K562 (cell line): ENCODE data around the gene DOCK6. TPM values are rescaled to one million over a fixed set of nuclear protein-coding genes. Genes with fewer than 3 reads are reported as not detected.

Source experiments
- CCAR2 ChIP-seq: fragments of 200-400 bp; formaldehyde crosslinking; IDR thresholded peaks from 2 replicates; pipeline ENCODE4 v1.6.1; 2017; ENCODE audit warnings: mild to moderate bottlenecking, low read depth, low read length
- CCNT2 ChIP-seq: IDR thresholded peaks from 2 replicates; pipeline ENCODE4 v1.6.1; 2011; ENCODE audit warnings: borderline replicate concordance, low read depth, mild to moderate bottlenecking, moderate library complexity, mixed read lengths, low read length; ENCODE audit not compliant: insufficient read length; ENCODE audit errors: extremely low read depth
- CHD1 ChIP-seq: fragments of 200-600 bp; sonication (generic); IDR thresholded peaks from one replicate; pipeline ENCODE4 v1.6.1; 2012; ENCODE audit warnings: mild to moderate bottlenecking, moderate library complexity, low read length, inconsistent platforms
- FOXM1 ChIP-seq, 2 experiments: fragments of 450-650 bp in 1 of 2; sonication (generic) in 1 of 2; formaldehyde crosslinking in 1 of 2; IDR thresholded peaks; 2 replicates each; pipeline versions ENCODE4 v1.6.1 to v1.9.0; 2017 to 2022; ENCODE audit warnings: low read depth in 2 of 2, mild to moderate bottlenecking in 2 of 2, missing genetic modification reagents in 1 of 2, moderate library complexity in 1 of 2
- PHF8 ChIP-seq: fragments of 200-600 bp; sonication (generic); IDR thresholded peaks from 2 replicates; pipeline ENCODE4 v1.6.1; 2012; ENCODE audit warnings: mixed run types, mild to moderate bottlenecking, inconsistent platforms, low read length, moderate library complexity, borderline replicate concordance
- SP2 ChIP-seq: IDR thresholded peaks from 2 replicates; pipeline ENCODE4 v1.6.1; 2011; ENCODE audit warnings: mild to moderate bottlenecking, low read depth, low read length, moderate library complexity; ENCODE audit not compliant: poor library complexity, severe bottlenecking; ENCODE audit errors: extremely low read depth
- SRF ChIP-seq, 2 experiments: fragments of 250-450, 450-650 bp in 1 of 2; sonication (Bioruptor Pico) in 1 of 2; sonication (generic) in 1 of 2; formaldehyde crosslinking; IDR thresholded peaks; 2 replicates each; pipeline versions ENCODE4 v1.5.0 to v1.5.1; 2020 to 2022; ENCODE audit warnings: mild to moderate bottlenecking in 1 of 2, missing genetic modification reagents in 1 of 2
- TEAD4 ChIP-seq, 2 experiments: sonication (generic) in 1 of 2; formaldehyde crosslinking in 1 of 2; IDR thresholded peaks; 2 replicates each; pipeline versions ENCODE4 v1.6.1 to v1.8.0; 2012 to 2022; ENCODE audit warnings: borderline replicate concordance in 1 of 2, inconsistent platforms in 1 of 2, low read length in 1 of 2, mild to moderate bottlenecking in 1 of 2, missing genetic modification reagents in 1 of 2
- ZBTB7A ChIP-seq: IDR thresholded peaks from 2 replicates; pipeline ENCODE4 v1.6.1; 2011; ENCODE audit warnings: low read depth, mild to moderate bottlenecking, low read length, moderate library complexity, borderline replicate concordance; ENCODE audit not compliant: control insufficient read depth
- polyA plus RNA-seq, 8 experiments: library from polyadenylated mRNA; depleted of rRNA in 4 of 8; stranded (reverse) in 5 of 8; unstranded in 3 of 8; fragments of >200 nt; fragmentation: Nextera tagmentation in 2 of 8; fragmentation: Illumina TruSeq in 1 of 8; extraction: Ambion mirVana in 2 of 8; extraction: Trizol in 1 of 8; gene quantifications; 2 replicates each; pipeline versions ENCODE4 v1.2.1 to v1.2.3, GENCODE V29; 2011 to 2014; ENCODE audit warnings: inconsistent platforms in 1 of 8, missing spikeins in 1 of 8
- total RNA-seq, 7 experiments: library from RNA; depleted of rRNA in 6 of 7; stranded (reverse); fragments of >200 nt in 6 of 7; fragmentation: Illumina TruSeq in 2 of 7; extraction: Trizol in 2 of 7; gene quantifications; 2 replicates each; pipeline versions ENCODE4 v1.2.1 to v1.2.3, GENCODE V29; 2011 to 2021; ENCODE audit warnings: low replicate concordance in 1 of 7
- TF ChIP-seq, protein P1 (sequence below): sonication (generic); formaldehyde crosslinking; IDR thresholded peaks from 2 replicates; pipeline ENCODE4 v1.5.0; 2020; ENCODE audit warnings: missing genetic modification reagents
- TF ChIP-seq, protein P2 (sequence below), 2 experiments: IDR thresholded peaks; 2 replicates each; pipeline ENCODE4 v1.6.1; 2012; ENCODE audit warnings: improper control_type of control experiment in 2 of 2, low read depth in 2 of 2, low read length in 2 of 2, borderline replicate concordance in 1 of 2
- TF ChIP-seq, protein P3 (sequence below): IDR thresholded peaks from 2 replicates; pipeline ENCODE4 v1.6.1; 2016; ENCODE audit warnings: missing genetic modification characterization, missing compliant biosample characterization
- TF ChIP-seq, protein P4 (sequence below): fragments of 250-450 bp; sonication (Bioruptor Pico); IDR thresholded peaks from 2 replicates; pipeline ENCODE4 v1.8.0; 2022; ENCODE audit warnings: inconsistent platforms
- TF ChIP-seq, protein P5 (sequence below): fragments of 450-650 bp; IDR thresholded peaks from 2 replicates; pipeline ENCODE4 v1.6.1; 2014; ENCODE audit warnings: low read depth, mild to moderate bottlenecking, moderate library complexity, borderline replicate concordance

Gene DOCK6
- total and polyA plus RNA-seq, 9 of the 15 experiments (the other 6 are each of a cell fraction or from before 2014, with no cell fraction given) = 0.35 to 19.3 (median 3.8) TPM

DNA sequence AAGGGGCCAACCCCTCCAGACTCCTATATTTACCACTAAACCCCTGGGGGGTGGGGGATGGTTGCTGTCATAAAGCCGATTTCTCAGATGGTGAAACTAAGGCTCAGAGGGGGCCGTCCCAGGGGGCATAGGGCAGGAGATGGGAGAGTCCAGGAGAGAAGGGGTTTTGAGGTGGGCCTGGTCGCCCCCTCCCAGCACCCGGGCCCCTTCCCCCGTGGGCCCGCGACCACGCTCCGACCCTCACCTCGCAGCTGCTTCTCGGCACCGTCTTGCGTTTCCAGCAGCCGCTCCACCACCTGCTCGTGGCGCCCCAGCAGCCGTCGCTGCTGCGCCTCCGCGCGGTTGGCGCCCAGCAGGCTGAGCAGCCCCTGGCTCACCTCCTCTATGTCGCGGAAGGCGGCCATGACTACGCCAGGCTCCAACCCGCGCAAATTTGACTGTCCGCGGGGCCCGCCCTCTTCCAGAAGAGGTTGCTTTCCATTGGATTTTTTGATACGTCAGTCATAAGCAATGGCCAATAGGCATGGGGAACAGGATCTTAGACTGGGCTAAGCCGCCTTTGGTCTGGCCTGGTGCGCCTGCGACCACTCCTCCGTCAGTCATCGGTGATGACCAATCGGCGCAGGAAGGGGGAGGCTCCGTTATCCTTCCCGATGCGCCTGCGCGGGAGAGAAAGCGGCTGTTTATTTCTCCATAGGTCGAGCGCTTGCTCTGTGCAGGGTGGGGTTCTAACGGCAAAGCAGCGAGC is 106.8 kb downstream of the DOCK6 start, which contains the start of gene SPC24 (continued):
- TF ChIP-seq, protein P1, sequence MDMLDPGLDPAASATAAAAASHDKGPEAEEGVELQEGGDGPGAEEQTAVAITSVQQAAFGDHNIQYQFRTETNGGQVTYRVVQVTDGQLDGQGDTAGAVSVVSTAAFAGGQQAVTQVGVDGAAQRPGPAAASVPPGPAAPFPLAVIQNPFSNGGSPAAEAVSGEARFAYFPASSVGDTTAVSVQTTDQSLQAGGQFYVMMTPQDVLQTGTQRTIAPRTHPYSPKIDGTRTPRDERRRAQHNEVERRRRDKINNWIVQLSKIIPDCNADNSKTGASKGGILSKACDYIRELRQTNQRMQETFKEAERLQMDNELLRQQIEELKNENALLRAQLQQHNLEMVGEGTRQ = no peak
- no peak for TF ChIP-seq CCAR2
- TF ChIP-seq, protein P2, sequence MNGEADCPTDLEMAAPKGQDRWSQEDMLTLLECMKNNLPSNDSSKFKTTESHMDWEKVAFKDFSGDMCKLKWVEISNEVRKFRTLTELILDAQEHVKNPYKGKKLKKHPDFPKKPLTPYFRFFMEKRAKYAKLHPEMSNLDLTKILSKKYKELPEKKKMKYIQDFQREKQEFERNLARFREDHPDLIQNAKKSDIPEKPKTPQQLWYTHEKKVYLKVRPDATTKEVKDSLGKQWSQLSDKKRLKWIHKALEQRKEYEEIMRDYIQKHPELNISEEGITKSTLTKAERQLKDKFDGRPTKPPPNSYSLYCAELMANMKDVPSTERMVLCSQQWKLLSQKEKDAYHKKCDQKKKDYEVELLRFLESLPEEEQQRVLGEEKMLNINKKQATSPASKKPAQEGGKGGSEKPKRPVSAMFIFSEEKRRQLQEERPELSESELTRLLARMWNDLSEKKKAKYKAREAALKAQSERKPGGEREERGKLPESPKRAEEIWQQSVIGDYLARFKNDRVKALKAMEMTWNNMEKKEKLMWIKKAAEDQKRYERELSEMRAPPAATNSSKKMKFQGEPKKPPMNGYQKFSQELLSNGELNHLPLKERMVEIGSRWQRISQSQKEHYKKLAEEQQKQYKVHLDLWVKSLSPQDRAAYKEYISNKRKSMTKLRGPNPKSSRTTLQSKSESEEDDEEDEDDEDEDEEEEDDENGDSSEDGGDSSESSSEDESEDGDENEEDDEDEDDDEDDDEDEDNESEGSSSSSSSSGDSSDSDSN (IDR thresholded peaks at IDR 0.05; ENCODE audit: borderline replicate concordance in 1 of 2, low read depth in 2 of 2, low read length in 2 of 2) = 0 out of 4 replicates have a peak, but pooled peaks of 1 of the 2 experiments have one; percentile 33
- TF ChIP-seq SRF (CRISPR knock-in tag; IDR thresholded peaks at IDR 0.05) = peak in 1 of 2 experiments; percentile 14; a peak in 1 of 4 replicates
- no peak; the same call in 1 of the 2 replicates for TF ChIP-seq FOXM1 (IDR thresholded peaks at IDR 0.05; ENCODE audit: low read depth)
- no peak for TF ChIP-seq FOXM1 (CRISPR knock-in tag; IDR thresholded peaks at IDR 0.05; ENCODE audit: low read depth)
- peak; percentile 79 for TF ChIP-seq ZBTB7A
- TF ChIP-seq, protein P3, sequence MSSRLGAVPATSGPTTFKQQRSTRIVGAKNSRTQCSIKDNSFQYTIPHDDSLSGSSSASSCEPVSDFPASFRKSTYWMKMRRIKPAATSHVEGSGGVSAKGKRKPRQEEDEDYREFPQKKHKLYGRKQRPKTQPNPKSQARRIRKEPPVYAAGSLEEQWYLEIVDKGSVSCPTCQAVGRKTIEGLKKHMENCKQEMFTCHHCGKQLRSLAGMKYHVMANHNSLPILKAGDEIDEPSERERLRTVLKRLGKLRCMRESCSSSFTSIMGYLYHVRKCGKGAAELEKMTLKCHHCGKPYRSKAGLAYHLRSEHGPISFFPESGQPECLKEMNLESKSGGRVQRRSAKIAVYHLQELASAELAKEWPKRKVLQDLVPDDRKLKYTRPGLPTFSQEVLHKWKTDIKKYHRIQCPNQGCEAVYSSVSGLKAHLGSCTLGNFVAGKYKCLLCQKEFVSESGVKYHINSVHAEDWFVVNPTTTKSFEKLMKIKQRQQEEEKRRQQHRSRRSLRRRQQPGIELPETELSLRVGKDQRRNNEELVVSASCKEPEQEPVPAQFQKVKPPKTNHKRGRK (tag) = no peak
- TF ChIP-seq TEAD4 (IDR thresholded peaks at IDR 0.05; ENCODE audit: low read length) = no peak
- TF ChIP-seq TEAD4 (CRISPR knock-in tag; IDR thresholded peaks at IDR 0.05; ENCODE audit: borderline replicate concordance) = peak; percentile 44; the same call in 1 of the 2 replicates
- peak; percentile 99 for TF ChIP-seq PHF8
- TF ChIP-seq, protein P4, sequence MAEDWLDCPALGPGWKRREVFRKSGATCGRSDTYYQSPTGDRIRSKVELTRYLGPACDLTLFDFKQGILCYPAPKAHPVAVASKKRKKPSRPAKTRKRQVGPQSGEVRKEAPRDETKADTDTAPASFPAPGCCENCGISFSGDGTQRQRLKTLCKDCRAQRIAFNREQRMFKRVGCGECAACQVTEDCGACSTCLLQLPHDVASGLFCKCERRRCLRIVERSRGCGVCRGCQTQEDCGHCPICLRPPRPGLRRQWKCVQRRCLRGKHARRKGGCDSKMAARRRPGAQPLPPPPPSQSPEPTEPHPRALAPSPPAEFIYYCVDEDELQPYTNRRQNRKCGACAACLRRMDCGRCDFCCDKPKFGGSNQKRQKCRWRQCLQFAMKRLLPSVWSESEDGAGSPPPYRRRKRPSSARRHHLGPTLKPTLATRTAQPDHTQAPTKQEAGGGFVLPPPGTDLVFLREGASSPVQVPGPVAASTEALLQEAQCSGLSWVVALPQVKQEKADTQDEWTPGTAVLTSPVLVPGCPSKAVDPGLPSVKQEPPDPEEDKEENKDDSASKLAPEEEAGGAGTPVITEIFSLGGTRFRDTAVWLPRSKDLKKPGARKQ (CRISPR knock-in tag) = no peak
- TF ChIP-seq, protein P5, sequence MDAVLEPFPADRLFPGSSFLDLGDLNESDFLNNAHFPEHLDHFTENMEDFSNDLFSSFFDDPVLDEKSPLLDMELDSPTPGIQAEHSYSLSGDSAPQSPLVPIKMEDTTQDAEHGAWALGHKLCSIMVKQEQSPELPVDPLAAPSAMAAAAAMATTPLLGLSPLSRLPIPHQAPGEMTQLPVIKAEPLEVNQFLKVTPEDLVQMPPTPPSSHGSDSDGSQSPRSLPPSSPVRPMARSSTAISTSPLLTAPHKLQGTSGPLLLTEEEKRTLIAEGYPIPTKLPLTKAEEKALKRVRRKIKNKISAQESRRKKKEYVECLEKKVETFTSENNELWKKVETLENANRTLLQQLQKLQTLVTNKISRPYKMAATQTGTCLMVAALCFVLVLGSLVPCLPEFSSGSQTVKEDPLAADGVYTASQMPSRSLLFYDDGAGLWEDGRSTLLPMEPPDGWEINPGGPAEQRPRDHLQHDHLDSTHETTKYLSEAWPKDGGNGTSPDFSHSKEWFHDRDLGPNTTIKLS = peak; percentile 67; the same call in 1 of the 2 replicates
- TF ChIP-seq CHD1 = peak; percentile 84
- peak; percentile 64 for TF ChIP-seq CCNT2
- TF ChIP-seq SP2 = peak; percentile 75
